HuH-7 (cell line): ENCODE results near the gene CD274.
"Not testable (repeated sequence)": the region's sequence is repeated elsewhere in the genome, so short reads cannot be mapped to it uniquely, and the experiment has no call there.

Experiments used
- DNase-seq: peaks from one replicate; pipeline ENCODE4 v3.0.0; 2011; ENCODE audit warnings: low spot score

The CD274 gene

DNA sequence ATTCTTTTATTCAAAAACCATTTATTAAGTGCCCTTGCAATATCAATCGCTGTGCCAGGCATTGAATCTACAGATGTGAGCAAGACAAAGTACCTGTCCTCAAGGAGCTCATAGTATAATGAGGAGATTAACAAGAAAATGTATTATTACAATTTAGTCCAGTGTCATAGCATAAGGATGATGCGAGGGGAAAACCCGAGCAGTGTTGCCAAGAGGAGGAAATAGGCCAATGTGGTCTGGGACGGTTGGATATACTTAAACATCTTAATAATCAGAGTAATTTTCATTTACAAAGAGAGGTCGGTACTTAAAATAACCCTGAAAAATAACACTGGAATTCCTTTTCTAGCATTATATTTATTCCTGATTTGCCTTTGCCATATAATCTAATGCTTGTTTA is 18.5 kb downstream of the CD274 start:
- no peak for DNase-seq

DNA sequence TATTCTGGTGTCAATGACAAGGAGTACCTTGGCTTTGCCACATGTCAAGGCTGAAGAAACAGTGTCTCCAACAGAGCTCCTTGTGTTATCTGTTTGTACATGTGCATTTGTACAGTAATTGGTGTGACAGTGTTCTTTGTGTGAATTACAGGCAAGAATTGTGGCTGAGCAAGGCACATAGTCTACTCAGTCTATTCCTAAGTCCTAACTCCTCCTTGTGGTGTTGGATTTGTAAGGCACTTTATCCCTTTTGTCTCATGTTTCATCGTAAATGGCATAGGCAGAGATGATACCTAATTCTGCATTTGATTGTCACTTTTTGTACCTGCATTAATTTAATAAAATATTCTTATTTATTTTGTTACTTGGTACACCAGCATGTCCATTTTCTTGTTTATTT is 19.8 kb downstream of the CD274 start:
- DNase-seq: no peak

DNA sequence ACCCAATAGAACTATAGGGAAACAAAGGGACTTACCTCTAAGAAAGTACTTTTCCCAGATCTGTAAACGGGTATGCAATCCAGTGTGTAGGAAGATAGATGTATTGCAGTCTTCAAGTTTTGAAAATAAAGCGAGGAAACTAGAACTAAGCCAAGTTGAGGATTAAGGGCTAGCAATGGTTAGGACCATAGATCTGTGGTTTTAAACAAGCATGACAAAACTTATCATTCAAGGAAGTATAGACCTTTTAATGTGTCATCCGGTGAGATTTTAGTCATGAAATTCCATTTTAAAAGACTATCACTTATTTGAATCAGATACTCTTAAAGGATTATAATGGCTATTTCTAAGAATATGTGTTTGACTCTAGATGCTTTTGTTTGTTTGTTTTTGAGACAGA is 20.5 kb downstream of the CD274 start:
- no peak for DNase-seq

DNA sequence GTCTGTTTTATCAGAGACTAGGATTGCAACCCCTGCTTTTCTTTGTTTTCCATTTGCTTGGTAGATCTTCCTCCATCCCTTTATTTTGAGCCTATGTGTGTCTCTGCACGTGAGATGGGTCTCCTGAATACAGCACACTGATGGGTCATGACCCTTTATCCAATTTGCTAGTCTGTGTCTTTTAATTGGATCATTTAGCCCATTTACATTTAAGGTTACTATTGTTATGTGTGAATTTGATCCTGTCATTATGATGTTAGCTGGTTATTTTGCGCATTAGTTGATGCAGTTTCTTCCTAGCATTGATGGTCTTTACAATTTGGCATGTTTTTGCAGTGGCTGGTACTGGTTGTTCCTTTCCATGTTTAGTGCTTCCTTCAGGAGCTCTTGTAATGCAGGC is 25.3 kb downstream of the CD274 start:
- DNase-seq: not testable (repeated sequence)

DNA sequence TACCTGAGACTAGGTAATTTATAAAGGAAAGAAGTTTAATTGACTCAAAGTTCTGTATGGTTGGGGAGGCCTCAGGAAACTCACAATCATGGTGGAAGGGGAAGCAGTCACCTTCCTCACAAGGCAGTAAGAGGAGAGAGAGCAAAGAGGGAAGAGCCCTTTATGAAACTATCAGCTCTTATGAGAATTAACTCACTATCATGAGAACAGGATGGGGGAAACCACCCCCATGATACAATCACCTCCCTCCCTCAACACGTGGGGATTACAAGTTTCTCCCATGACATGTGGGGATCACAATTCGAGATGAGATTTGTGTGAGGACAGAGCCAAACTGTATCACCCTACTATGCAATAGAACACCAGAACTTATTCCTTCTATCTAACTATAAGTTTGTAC is 27.9 kb downstream of the CD274 start:
- DNase-seq: no peak

DNA sequence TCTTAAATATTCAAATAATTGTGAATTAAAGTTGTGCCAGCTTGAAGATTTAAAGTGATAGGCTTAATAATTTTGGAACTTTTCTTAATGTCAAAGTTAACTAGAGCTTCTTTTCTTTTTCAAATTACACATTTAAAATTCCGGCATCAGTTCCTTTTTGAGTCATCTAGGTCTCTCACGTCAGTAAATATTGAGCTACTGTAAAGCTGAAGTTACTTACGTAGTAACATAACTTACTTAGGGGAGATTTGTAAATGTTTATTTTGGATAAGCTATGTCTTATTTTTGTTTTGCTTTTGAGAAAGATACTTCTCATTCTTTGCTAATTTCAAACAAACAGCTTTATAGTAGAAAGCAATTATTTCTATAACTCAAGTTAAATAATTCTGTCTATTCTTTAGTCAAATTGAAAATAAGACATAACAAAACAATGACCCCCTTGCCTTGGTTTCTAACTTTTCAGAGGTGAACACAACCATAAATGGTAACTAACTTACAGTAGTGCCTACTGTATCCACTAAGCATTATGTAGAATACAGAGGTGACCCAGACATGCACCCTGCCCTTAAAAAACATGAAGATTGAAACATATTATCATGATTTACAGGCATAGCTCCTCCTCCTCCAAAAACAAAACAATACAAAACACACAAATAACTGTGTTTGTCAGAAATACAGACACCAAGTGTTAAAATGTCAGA is 29.8 kb downstream of the CD274 start:
- no peak for DNase-seq

DNA sequence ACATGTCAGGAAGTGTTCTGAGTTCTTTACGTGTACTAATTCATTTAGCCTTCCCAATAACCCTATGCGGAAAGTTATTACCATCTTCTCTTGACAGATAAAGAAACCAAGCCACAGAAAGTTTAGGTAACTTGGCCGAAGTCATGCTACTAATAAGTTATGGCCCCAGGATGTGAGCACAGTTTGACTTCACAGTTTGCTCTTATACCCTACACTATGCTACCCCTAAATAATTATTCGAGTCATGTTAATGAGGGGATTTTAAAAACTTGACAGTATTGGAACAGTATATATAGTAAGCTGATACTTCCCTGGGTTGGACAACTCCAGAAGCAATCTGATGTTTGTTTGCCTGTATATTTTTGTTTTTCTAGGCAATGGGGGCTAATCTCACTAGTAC is 30.6 kb downstream of the CD274 start:
- no peak for DNase-seq

DNA sequence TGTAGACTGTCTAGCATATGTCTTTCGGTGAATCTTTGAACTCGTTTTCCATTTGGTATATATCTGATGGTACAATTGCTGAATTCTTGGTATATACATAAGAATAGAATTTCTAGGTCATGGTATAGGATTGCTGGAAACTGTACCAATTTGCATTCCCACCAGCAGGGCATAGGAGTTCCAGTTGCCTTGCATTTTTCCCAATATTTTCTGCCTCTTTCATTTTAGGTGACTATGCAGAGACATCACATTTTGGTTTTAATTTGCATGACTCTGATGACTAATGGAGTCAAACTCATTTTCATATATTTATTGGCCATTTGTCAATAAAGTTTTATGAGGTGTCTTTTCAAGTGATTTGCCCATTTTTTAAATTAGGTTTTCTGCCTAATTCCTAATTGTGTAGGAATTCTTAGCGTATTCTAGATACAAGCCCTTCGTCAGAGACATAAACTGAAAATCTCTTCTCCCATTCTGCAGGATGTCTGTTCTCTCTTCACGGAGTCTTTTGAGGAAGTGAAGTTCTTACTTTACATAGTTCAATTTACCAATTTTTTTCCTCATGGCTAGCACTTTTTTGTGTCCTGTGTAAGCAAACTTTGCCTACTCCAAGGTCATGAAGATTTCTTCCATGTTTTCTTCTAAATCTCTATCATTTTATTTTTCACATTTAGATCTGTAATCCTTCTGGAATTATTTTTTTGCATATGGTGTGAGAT is 31.1 kb downstream of the CD274 start:
- no peak for DNase-seq

DNA sequence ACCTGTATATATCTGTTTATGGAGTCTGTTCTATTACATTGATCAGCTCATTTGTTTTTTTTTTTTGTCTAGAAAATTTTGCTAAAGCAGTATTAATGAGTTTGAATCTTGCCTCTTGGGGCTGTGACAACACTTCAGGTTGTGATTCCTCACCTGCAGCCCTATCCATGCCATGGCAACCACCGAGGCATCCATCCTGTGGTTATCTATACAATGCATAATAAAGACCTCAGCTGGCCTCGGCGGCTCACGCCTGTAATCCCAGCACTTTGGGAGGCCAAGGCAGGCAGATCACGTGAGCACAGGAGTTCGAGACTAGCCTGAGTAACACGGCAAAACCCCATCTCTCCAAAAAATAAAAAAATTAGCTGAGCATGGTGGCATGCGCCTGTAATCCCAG is 31.9 kb downstream of the CD274 start:
- no peak for DNase-seq

DNA sequence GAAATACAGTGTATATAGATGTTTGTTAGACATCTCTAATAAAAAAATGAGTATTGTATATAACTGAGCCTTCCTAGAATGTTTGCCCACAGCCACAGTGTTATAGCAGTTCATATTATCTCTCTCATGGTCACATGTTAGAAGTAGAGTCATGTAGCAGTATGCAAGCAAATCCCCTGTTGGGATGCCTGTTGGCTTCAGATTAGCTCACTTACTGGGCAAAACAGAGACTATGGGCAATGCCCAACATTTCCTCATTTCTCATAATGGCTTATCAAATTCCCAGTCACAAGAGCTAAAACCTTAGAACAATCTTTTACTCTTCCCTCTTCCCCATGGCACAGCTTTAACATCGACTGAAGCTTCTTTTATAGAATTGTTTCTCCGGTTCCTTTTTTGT is 33.0 kb downstream of the CD274 start:
- no peak for DNase-seq

DNA sequence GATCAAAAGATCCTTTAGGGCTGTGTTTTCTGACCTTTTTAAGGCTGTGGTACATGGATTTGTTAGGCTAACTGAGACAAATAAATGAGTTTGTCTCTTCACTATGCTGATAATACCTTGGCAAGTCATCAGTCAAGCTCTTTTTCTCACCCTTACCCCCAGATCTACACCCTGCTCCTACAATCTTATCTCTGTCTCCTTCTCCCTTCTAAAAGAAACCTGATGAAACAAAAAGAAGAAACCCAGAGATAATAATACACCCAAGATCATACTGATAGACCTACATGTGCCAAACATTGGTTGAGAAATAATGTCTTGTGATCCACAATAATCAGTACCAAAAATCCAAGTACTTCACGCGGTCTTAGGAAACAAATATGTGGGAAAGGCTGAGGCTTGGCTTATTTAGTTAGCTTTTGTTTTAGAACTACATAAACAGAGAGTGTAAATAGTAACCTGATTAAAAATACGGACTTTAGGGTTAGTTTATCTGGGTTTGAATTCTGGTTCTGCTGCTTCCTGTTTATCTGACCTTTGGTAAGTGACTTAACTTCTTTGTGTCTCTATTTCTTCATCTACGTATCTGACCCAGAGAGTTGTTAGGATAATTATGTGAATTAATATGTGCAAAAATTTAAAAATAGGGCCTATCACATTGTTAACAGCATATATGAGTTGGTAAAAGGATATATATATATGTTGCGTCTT is 35.2 kb downstream of the CD274 start:
- DNase-seq: no peak

DNA sequence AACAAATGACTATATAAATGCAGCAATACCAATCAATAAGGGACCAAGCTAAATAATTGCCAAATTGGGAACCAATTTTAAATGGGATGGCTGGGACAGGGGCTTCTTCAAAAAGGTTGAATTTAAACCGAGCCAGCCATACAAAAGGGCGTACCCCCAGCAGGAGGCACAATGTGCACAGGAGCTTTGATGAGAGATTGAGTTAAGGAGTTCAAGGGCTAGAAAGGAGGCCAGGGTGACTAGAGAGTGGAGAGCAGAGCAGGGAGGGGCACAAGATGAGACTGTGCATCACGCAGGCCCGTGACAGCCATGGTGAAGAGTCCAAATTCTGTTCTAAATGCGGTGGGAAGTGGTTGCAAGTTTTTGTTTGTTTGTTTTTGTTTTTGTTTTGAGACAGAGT is 36.6 kb downstream of the CD274 start:
- no peak for DNase-seq

DNA sequence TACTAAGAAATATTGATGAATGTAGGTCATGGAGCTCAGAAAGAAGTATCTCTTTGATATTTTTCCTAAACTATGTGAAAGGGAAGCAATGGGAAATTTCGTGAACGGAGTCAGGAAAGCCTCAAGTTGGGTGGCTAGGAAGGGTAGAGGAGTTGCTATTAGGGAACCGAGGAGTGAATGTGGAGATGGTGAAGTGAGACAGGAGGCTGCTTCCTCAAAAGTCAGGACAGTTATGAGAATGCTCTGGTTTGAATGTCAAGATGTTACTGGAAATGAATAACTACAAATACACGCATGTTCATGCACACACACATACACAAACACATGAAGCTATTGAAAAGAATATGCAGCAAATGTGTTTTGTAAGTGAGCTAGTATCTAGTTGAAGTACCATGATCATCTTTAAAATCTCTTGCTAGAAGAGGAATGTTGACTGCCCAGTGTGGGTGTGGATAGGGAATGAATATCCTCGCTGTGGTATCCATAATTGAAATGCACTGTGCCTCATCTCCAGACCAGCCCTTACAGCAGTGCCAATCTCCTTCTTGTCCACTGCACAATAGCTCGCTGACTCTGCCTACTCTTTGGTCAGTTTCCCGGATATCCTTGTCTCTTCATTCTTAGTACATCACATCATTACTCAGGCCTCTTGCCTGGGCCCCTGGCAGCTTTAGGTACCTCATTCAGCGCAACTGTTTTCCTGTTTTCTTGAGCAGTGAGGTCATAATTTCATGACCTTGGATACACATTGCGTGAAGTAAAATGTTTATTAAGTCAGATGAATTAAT is 38.1 kb downstream of the CD274 start:
- DNase-seq: no peak

DNA sequence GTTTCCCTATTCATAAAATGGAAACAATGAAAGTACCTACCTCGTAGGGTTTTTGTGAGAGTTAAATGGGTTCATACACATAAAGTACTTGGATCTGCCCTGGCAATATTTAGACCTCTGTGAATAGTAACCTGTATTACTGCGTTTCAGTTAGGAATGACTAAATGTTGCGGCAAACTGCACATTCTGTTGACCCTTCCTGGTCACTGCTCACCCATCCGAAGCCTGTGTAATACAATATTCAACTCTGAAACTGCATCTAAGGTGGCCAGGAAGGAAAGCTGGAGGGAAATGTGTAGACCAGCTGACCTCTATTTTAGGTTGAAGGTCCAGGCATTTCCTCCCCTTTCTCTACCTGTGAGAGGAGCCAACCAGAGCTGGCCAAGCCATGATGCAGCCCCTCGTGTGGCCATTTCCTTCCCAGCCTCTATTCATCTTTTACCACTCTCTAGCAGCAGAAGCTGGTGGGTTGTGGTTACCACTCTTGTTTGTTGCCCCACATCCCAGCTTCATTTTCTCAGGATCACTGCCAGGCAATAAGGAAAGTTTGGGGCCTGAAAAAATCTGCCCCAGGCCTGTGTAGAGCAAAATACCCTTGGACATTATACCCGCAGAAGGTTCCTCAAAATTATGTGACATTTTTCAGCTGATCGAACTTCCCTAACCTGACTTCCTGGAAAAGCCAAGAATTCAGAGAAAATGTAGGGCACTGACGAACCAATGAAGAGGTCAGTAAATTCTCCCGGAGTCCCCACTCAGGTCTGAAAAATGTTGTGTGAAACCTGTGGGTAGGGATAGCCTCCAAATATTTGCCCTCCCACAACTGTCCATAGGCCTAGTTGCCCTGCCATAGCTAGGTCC is 39.5 kb downstream of the CD274 start:
- DNase-seq: no peak

DNA sequence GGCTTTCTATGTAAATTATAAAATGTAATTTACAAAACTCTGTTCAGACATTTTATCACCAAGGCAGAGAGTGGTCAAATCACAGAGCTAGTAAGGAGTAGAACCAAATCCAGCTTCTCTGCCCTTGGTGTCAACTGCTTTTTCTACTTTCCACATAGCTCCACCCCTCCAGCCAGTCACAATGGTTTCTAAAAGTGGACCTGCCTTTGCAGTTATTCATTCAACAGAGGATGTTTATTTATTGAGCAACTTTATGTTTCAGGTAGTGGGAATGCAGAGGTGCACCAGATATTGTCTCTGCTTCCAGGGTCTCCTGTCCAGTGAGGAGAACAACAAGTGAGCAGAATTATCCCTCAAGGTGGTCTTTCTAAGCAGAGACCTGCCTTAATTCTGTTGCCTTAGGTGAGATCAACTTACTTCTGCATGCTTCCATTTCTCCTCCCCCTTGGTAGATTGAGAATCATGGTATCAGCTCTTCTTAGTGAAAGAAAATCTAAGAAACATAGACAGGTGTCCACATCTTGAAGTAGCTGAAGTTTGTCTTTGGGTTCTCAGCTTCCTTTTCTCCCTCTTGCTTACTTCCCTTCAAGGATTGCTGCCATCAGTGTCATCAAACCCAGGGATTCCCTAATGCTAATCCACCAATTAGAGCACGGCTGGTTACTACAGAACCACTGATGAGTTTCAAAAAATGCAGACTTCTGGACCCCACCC is 42.8 kb downstream of the CD274 start:
- no peak for DNase-seq

DNA sequence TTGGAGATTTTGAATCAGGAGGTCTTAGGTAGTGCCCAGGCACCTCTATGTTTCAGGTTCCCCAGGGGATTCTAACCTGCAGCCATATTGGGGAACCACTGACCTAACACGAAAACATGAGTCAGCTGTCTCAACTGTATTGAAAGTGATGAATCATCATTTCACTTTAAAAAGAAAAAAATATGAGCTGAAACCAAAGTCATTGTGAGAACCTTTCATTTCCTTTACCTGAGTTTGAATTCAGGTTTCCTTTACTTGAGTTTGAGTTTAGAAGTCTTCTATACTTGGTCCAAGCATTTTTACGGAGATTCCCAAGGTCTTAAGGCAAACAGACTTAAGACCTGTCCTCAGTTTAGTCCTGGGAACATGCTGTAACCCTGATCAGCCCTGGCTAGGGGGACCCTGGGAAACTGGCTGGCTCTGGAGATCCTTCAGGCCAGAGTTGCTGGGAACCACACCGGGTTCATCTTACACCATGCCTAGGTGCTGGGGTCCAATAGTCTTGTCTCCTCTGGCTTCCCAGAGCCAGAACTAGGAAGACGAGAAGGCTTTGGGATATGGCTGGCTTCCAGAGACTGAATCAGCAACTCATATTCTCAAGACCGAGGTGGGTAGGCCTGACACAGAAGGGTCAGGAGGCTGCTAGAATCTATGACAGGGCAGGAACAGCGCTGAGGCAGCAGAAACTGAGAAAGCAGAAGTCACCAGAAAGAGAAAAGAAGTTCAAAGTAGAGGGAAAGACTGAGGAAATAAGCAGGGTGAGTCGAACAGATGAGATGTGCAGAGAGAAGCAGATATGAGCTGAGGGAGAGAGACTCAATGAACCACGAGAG is 43.6 kb downstream of the CD274 start:
- no peak for DNase-seq

DNA sequence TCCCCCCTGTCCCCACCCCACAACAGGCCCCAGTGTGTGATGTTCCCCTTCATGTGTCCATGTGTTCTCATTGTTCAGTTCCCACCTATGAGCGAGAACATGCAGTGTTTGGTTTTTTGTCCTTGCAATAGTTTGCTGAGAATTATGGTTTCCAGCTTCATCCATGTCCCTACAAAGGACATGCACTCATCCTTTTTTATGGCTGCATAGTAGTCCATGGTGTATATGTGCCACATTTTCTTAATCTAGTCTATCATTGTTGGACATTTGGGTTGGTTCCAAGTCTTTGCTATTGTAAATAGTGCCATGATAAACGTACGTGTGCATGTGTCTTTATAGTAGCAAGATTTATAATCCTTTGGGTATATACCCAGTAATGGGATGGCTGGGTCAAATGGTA is 44.4 kb downstream of the CD274 start:
- not testable (repeated sequence) for DNase-seq

DNA sequence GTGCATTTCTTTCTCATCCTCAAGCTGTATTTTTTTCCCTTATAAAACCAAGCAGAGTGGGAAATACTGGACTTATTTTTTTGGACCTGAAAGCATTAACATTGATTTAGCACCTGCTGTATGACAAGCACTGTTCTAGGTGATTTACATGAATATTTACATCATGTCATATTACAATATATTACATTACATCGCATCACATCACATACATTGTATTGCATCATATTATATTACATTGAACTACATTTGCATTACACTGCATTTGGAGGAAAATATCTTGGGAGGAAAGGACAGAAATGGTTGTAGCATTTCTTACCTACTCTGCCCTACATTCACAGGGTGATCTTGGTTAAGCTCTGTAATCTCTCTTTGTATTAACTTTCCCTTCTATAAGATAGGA is 48.8 kb downstream of the CD274 start:
- no peak for DNase-seq

DNA sequence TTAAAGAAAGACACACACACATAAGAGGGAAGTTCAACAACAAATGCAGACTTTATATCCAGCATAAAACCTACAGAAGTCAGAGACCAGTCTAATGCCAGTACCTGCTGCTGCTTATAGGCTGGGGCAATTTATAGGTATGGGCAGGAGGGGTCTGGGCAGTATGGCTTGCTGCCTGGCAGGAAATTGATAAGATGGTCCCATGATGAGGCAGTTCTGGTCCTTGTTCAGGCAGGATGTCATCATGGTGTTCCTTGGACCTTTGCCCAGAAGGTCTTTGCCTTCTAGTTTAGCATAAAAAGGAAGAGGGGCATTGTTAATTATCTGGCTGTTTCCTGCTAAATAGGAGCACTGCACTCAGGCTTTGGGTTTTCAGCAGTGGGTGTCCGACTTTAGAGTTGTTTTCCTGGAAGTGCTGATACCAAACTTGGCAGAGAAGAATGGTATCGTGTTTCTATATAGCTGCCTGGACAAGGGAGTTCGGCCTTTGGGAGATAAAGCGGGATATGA is 49.6 kb downstream of the CD274 start:
- no peak for DNase-seq
